GM18867 (cell line): ENCODE data around the gene ERAP2.
A peak's percentile ranks its signal among the peaks of the same experiment; 100 is the strongest.
"Not testable (repeated sequence)": the region's sequence is repeated elsewhere in the genome, so short reads cannot be mapped to it uniquely, and the experiment has no call there.

ENCODE experiments used
- ATAC-seq: cut with Tn5 transposase; IDR thresholded peaks from one replicate; pipeline ENCODE4 v1.9.1; 2021; ENCODE audit warnings: mild to moderate bottlenecking, moderate library complexity; ENCODE audit not compliant: unreplicated experiment

The ERAP2 gene

DNA sequence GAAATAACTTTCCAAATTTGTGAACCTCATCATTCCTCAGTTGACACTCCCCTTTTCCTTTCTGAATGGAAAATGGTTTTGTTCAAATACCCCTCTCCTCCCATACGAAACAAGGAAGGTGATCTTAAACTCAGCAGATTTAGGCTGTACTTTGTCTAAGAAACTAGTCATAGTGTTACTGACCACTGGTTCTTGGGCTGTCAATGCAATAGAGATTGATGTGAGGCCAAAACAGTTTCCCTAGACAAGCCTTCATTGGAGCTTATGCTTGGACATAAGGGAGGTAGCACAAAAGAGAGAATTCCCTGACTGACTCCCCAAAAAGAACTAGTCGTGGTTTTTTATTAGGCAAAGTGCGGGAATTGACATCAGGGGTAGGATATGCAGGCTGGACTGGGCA lies 54.3 kb downstream of the ERAP2 start:
- ATAC-seq, result no peak

DNA sequence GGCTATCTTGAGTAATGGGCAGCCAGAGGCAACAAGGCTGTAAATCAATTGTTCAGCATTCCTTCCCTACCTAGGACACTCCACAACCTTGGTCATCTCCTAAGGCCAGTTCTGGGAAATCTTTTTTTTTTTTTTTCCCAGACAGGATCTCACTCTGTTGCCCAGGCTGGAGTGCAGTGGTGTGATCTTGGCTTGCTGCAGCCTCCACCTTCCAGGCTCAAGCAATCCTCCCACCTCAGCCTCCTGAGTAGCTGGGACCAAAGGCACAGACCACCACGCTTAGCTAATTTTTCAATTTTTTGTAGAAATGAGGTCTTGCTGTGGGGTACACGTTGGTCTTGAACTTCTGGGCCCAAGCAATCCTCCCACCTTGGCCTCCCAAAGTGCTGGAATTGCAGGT lies 54.7 kb downstream of the ERAP2 start:
- ATAC-seq, result not testable (repeated sequence)

DNA sequence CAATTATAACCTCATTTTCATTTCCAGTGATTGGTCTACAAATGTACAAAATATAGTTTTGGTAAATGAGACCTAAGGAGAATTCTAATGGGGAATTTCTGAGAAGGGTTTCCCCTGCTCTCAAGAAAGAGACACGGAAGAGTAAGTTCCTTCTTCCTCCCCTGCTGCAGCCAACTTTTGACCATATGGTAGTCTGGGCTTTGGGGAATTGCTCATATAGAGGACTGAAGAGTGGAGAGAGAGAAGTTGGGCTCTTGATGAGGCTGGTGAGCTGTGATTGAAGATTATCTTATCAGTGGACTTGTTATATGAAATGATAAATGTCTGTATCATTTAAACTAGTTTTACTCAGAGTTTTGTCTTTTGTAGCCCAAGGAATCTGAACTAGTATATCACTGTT lies 55.3 kb downstream of the ERAP2 start:
- no peak for ATAC-seq

DNA sequence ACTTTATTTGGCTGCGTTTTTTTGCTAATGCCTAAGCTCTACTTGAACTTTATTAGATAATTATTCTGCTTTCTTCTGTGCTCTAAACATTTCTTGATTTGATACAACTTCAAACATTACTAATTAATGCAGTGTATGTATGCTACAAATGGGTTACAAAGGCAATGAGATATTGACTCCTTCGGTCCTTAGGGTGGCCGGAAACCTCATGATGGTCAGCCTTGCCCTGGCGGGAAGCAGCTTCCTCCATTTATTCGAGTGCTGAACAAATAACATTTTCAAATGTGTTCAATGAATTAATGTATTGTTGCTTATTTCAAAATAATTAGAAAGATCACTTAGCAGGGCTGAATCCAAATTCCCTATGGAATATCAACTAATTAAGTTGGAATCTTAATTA lies 55.7 kb downstream of the ERAP2 start:
- no peak for ATAC-seq

DNA sequence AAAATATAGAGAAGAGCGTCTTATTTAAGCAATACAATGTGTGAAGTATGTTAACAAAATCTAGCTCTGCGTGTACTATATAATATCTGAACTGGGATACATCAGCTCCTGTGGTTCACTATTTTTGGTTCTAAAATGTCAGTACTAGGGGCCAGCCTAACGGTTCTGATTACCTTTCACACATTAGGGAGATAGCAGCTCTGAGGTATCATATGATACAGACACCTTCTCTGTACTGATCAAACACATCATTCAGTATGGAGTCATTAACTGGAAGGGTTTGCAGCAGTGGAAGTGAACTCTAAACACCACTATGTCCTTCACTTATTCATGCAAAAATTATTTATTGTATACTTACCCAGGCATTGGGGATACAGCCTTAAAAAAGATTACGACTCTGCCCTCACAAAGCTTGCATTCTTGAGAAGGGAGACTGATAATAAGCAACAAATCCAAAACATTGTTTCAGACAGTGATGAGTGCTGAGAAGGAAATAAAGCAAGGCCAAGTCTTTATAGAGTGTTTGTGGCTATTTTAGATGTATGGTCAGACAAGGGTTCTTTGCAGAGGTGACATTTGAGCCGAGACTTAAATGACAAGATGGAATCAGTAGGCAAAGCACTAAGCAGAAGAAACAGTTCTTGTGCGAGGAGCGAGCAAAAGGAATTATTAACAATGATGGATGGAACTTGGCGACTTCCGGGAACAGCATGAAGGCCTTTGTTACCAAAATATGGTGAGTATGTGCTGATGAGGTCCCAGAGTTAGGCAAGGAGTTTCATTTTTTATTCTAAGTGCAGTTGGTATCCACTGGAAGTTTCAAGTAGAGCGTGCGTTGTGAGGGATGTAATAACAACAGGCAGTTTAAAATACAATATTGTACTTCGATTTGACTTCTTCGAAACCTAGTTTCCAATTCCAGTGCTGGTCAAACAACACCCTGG lies 57.7 kb downstream of the ERAP2 start:
- ATAC-seq, result no peak

DNA sequence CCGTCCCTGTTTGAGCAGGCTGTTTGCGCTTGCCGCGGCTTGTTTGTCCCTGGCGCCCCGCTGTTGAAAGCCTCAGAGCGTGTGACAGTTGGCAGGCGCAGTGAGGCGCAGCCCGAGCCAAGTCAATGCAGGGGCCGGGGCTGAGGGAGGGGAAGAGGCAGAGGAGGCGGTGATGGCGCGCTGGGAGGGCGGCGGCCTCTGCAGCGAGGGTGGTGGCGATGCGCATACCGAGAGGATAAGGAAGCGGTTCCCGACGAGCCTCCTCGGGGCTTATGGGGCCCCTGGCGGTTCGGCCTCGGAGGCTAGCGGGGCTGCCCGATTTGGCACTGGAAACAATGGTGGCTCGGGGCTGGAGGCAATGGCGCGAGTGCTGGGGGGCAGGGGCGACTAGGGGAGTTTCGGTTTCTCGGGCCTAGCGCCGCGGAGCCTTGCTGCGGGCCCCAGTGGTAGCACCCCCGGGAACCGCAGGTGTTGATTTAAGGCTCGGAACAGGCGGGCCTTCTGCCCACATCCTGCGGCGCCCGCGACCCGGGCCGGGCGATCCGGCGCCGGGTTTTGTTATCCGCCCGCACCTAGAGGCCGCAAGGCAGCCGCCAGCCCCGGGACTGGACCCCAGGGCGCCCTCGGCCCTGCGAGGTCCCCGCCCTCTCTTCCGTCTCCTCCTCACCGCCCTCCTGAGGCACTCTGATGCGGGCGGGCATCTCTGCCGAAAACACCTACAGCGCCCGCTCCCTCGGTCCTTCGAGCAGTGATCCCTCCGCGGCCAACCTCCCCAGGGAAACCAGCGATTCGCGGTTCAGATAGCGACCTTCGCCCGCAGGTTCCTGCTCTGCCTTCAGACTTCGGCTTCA lies 58.6 kb downstream of the ERAP2 start:
- ATAC-seq, result peak; percentile 65

DNA sequence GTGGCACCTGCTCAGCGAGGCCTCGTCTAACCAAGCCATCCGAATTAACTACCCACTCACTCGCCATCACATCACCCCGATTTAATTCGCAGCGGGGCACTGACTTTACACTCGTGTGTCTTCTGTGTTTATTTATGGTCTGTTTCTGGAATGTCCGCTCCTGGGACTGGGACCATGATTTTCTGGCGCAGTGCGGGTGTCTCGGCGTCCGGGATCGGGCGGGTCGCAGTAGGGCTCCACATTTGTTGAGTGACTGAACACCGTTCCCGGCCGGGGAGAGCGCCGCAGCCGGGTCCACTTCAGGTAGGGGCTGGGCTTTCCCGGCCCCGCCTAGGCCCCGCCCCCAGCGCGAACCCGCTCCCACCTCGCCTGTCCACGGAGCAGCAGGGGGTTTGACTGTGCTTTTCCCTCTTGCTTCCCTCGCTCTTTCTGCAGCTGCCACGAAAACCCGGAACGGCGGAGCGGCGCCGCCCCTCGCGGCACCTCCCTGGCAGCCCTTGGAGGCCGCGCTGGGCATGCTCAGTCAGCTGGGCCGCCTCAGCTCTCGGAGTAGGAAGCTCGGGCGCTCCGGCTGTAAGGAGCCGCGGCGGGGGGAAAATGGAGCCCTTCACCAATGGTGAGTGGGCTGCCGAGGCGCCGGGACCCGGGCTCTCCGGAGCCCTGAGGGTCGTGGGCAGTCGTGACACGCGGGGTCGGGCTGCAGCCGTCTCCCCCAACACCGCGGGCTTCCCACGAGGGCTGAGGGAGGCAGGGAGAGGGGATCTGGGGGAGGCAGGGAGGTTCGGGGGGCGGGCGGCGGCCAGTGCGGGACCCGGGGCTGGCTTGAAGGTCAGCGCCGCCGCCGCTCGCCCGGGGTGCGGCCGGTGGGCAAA lies 59.5 kb downstream of the ERAP2 start, which contains the start of gene LNPEP:
Gene LNPEP (plus strand): TSS at position 522 of the 872 bp plus-strand sequence. CDS start 76 bp downstream, at position 598.
- ATAC-seq, result peak; percentile 53

DNA sequence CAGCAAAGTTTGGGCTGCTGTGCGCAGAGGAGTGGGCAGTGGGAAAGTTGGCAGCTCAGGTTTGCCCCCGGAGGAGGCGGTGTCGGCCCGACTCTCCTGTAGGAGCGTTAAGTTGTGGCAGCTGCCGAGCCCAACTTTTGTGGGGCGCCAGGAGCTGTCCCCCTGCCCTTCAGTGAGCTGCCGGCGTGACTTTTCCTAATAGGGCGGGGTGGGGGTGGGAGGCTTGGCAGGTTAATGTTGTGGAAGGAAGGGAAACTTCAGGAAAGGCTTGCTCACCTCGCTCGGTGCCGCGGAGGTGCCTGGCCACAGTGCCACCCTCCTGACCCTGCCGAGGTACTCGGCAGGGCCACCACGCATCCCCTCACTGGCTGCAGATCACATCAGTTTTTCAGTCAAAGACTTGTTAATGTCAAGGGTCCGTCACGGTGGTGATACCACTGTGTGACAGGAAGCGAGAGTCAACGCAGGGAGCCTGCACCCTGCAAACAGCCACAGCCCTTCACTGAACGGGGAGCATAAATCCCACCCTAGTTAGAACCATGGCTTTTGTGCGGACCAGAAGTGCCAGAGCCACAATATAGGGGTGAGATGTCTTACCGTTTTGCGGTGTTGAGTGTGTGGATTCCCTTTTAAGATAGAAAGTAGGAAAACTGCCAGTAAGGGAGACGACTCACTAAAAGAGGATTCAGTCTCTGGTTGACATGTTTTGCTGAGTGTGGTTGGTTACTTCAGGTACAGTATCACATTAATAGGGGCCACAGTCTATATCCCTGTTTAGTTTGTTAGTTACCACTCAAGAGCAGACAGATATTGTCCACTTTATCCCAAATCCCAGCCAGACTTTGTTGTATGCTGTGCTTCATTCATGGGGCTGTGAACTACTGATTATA lies 60.4 kb downstream of the ERAP2 start:
- ATAC-seq, result peak; percentile 30

DNA sequence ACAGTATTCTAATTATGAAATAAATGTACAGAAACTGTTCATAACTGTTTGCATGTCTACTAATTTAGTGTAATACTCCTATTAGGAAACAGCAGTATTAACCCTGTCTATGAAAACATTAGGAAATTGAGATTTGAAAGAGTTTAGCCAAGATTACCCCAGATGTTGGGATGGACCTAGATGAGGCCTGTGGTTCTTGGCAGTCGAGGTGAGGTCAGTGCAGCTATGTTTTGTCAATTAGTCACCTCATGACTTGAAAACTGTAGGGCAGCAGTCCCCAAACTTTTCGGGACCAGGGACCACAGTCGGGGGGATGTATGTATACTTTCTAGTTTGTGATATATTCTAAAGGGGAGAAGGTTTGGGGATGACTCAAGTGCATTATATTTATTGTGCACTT lies 64.3 kb downstream of the ERAP2 start:
- ATAC-seq, result no peak

DNA sequence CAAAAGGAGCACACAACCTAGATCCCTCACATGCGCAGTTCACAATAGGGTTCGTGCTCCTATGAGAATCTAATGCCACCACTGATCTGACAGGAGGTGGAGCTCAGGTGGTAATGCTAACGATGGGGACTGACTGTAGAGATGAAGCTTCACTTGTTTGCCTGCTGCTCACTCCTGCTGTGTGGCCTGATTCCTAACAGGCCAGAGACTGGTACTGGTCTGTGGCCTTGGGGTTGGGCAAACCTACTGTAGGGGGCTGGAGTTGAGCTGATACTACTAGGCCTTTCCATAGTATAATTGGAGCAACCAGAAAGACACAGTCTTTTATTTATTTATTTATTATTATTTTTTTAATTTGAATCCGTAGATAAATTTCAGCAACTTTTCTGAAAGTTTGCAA lies 64.8 kb downstream of the ERAP2 start:
- no peak for ATAC-seq

DNA sequence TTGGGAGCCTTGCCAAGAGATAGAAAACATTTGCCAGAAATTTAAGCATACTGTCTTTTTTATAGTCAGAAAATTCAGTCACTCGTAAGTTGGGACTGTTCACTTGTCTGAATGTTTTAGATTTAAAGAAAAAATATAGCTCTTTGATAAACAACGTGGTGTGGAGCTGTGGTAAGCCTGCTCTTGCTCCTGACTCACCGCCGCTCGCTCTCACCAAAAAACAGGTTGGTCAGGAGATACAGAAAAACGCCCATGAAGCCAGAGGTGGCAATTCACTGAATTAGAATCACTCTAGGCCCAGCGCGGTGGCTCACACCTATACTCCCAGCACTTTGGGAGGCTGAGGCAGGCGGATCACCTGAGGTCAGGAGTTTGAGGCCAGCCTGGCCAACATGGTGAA lies 65.8 kb downstream of the ERAP2 start:
- ATAC-seq, result no peak

DNA sequence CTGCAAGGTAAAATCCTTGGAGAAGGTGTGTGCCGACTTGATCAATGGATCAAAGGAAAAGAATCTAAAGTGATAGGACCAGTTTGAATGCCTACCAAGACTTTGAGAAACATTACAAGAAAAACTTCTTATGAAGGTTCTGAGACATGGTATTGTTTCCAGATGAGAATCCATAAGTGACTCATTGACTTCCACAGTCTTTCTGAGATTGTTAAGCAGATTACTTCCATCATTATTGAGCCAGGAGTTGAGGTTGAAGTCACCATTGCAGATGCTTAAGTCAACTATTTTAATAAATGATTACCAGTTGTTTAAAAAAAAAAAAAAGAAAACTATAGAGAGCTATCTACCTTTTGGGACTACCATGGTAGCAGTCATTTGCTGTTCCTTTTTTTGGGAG lies 66.6 kb downstream of the ERAP2 start:
- no peak for ATAC-seq

DNA sequence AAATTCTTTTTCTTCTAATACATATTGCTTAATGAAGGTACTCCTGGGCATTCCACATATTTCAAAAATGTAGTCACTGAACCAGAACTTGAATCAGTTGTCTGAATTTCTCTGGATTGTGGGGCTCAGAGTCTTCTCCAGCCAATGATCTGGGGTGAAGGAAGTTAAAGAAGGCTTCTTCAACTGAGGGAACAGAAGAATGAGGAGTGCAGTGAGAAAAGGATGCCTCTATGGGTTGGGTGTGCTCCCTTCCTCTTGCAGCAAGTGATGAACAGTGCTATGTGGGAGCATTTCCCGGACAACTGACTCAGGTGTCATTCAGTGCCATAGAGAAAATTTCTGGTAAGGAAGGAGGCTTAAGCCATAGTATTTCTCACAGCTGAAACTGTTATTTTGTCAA lies 67.5 kb downstream of the ERAP2 start:
- ATAC-seq, result no peak

DNA sequence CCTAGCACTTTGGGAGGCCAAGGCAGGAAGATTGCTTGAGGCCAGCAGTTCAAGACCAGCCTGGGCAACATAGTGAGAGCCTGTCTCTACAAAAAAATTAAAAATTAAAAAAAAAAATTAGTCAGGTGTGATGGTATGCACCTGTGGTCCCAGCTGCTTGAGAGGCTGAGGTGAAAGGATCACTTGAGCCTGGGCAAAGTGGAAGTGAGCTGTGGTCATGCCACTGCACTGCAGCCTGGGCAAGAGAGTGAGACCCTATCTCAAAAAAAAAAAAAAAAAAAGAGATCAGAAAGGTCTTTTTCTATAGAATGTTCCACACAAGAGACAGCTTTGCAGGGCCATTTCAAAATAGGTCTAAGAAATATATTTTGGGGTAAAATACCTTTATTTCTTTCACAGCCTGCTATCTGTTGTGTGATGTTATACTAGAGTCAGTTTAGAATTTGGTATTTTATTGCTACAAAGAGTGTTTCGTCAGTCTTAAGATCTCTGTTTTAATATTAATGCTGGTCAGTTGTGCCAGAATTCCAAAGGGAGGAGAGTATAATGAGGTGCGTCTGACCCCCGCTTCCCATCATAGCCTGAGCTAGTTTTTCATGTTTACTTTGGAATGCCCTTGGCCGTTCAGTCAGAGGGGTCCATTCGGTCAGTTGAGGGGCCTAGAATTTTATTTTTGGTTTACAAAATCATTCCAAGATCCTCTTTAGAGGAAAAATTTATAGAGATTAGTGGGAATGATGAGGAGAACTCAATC lies 69.0 kb downstream of the ERAP2 start:
- ATAC-seq, result no peak

DNA sequence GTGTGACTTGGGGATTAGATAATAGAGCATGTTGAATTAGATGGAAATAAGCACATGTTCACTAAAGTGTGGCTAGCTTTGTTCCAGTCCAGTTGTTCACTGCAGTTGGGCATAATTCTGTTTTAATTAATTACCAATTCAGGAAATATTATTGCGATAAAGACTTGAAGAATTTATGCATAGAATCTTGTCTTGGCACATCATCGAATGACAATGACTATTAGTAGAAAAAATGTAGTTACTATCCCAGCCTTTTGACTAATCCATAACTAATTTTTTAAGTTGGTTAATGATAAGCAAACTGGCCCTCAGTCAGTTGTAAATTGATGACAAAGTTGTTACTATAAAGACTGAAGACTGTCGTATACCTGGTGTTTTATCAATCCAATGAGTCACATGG lies 70.1 kb downstream of the ERAP2 start:
- no peak for ATAC-seq

DNA sequence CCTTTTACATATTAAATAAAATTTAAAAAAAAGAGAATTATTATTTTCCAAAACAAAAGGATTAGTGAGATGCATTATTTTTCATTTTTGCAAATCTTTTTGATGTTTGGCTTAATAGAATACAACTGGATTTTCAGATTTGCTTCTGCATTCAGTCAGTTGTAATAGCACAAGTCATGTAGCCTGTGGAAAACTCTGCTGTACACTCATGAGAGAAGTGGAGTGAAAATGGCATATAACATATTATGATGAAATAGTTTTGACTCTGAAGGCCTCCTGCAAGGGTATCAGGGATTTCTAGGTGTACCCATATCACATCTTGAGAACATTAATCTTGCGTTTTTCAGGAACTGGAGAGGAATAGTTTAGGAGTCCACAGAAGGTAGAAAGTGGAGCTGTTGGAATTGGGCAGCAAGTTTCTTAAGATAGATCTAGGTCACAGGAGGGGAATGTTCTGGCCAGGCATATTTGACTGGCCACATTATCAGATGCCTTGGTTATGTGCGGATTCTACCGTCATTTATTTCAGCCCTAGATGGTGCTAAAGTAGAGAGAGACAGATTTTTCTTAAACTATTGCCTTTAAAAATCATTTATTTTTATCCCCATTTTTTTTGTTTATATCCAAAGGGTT lies 75.9 kb downstream of the ERAP2 start:
- no peak for ATAC-seq

DNA sequence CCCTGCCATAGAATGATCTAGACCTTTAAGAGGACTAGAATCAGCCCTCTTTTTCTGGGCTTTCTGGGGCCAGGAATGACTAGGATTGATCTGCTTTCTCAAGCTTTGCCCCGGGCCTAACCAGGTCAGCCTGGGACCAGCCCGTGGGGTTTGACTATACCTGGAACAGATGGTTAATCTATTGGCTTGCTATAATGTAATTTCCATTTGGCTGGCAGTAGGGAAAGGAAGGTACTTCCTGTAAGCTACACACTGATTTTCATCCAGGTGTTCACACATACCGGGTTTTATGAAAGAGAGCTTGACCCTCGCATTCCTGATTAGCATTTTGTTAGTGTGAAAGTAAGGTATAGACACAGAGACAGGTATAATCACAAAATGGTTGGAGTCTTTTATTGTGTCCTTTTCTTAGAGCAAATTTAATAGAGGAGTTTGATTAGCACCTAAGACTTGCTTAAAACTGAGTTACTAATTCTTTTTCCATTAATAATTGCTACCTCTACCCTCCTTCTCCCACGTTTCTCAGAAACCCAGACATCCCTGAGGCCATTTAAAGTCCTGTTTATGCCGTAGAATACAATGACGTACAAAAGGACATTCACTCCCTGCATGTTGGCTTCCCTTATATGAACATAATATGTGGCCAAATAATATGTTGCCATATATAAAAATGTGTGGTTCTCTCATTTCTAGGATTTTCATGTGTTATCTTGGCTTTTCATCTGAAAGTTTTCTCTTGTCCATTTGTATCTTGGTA lies 76.9 kb downstream of the ERAP2 start:
- ATAC-seq, result no peak
